ENCODE measurements around the gene KCNH2.

The KCNH2 gene

GRCh38 chr7:150947761-150948651, 30.1 kb downstream of the KCNH2 start:
- DNase-seq (ENCODE audit: low spot score), result no peak

- no peak for DNase-seq (ENCODE audit: low spot score)
Measured at GRCh38 chr7:150947241-150947745, 30.8 kb downstream of the KCNH2 start.

GRCh38 chr7:150946421-150947240, 31.5 kb downstream of the KCNH2 start:
- no peak for DNase-seq (ENCODE audit: low spot score)

- DNase-seq (ENCODE audit: low spot score), result no peak
Measured at GRCh38 chr7:150945853-150946420, 32.2 kb downstream of the KCNH2 start.

- DNase-seq (ENCODE audit: low spot score), result no peak
Measured at GRCh38 chr7:150945171-150945852, 32.8 kb downstream of the KCNH2 start.

- DNase-seq (ENCODE audit: low spot score), result no peak
Measured at GRCh38 chr7:150944066-150945042, 33.8 kb downstream of the KCNH2 start.

- DNase-seq (ENCODE audit: low spot score), result no peak
Measured at GRCh38 chr7:150943453-150943814, 34.7 kb downstream of the KCNH2 start.

GRCh38 chr7:150942591-150943452, 35.3 kb downstream of the KCNH2 start:
- DNase-seq (ENCODE audit: low spot score), result no peak

- peak; percentile 64 for DNase-seq (ENCODE audit: low spot score)
Measured at GRCh38 chr7:150942001-150942590, 36.0 kb downstream of the KCNH2 start.

- no peak for DNase-seq (ENCODE audit: low spot score)
Measured at GRCh38 chr7:150941351-150942000, 36.6 kb downstream of the KCNH2 start.

- DNase-seq (ENCODE audit: low spot score), result no peak
Measured at GRCh38 chr7:150940431-150941102, 37.6 kb downstream of the KCNH2 start.

GRCh38 chr7:150939466-150939865, 38.7 kb downstream of the KCNH2 start:
- DNase-seq (ENCODE audit: low spot score), result no peak

GRCh38 chr7:150939052-150939451, 39.1 kb downstream of the KCNH2 start:
- no peak for DNase-seq (ENCODE audit: low spot score)

GRCh38 chr7:150938566-150938965, 39.6 kb downstream of the KCNH2 start:
- no peak for DNase-seq (ENCODE audit: low spot score)

GRCh38 chr7:150937848-150938561, 40.1 kb downstream of the KCNH2 start:
- DNase-seq (ENCODE audit: low spot score), result peak; percentile 70

- DNase-seq (ENCODE audit: low spot score), result no peak
Measured at GRCh38 chr7:150936018-150936417, 42.1 kb downstream of the KCNH2 start.

- DNase-seq (ENCODE audit: low spot score), result no peak
Measured at GRCh38 chr7:150935149-150935548, 43.0 kb downstream of the KCNH2 start.

All from kidney tubule cell (primary cell).